Ramos (cell line): Measurements from ENCODE around the gene LIF.
"Not testable (repeated sequence)": the region's sequence is repeated elsewhere in the genome, so short reads cannot be mapped to it uniquely, and the experiment has no call there.

Experiments
- in situ Hi-C: fragments of 300-500 bp; cut with MboI; formaldehyde crosslinking; loops from one replicate; pipeline ENCODE4 v1.14.3; 2022; ENCODE audit warnings: low sequenced_read_pairs; ENCODE audit not compliant: unreplicated experiment

LIF gene

GRCh38 chr22:30230787-30231461 is 15.6 kb downstream of the LIF start:
- in situ Hi-C loops: no loop called here

- in situ Hi-C loops: no loop called here
Measured at GRCh38 chr22:30230330-30230729, 16.2 kb downstream of the LIF start.

DNA sequence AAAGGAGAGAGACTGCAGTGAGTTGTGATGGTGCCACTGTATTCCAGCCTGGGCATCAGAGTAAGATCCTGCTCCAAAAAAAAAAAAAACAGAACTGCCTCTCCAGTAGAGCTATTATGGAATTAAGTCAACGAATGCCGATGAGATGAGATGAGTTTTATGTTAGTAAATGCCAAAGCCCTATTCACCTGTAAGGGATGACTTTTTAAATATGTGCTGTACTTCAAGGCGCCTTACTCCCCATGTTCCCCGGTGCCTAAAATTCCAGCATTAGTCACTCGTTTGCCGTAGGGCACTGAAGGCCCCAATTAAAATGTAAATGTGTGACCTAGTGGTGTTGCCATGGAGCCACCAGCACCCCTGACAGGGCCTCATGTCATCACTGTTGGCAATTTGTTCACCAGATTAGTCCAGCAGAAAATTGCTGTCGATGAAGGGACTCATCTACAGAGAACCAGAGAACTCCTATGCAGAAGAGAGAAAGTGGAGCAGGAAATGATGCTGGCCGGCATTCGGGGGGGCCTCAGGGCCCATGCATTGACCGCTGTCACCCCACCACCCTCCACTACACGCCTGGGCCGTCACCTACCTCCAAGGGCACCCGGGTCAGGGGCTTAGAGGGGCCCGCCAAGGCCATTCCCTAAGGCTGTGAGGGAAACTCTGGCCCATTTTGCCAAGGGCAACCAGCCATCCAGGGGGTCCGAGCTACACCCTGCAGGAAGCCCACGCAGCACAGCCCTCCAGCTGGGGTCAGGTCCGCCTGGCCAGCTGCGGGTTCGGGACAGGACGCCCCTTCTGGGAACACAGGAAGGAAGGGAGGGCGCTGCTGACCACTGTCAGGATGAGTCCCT is 17.8 kb downstream of the LIF start:
- in situ Hi-C loops: no loop called here

- in situ Hi-C loops: no loop called here
Measured at GRCh38 chr22:30227438-30228228, 18.9 kb downstream of the LIF start.

DNA sequence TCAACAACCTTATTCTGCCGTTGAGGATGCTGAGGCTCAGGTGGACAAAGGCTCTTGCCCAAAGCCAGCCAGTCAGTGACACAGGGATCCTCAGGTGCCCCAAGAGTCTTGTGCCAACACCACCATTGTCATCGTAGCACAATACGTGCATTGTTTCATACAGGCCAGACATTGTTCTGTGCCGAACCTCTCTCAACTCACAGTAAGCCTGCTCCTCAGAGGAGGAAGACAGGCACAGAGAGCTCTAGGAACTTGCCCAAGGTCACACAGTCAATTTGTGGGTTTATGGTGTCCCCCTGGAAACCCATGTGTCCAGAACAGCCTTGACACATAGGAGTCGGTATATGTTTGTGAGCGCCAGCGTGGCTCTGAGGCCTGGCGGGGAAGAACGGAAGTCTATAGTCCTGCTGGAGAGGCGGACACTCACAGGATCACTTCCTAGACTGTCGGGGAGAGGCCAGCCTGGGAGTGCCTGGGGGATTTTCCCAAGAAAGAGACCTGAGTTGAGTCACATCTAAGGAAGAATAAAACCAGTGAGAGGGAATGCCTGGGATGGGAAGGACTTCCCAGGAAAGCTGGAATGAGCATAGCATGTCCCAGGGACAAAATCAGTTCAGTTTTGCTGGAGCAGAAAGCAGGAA is 20.2 kb downstream of the LIF start:
- in situ Hi-C loops: no loop called here

DNA sequence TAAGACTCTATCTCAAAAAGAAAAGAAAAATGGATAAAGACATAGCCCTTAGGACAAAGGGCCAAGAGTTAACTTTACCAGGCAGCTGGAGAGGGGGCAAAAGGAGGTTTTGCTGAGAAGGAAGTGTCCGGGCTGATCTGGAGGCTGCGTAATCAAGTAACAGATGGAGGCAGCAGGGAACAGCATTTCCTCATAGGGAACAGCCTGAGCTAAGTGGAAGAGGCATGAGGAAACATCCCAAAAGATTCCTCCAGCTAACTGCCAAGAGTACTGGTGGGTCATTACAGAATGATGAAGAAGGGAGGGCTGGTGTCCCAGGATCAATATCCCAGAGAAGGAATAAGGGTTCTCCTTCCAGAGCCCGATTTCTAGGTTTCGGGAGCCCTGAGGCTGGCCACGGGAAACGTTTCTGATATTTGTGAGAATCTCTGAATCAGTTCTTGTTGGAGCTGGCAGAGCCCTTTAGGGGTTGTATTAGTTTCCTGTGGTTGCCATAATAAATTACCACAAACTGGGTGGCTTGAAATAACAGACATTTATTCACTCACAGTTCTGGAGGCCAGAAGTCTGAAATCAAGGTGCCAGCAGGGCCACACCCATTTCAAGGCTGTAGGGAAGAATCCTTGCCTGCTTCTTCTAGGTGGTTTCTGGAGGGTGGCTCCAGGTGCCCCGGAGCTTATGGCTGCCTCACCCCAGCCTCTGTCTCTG is 21.2 kb downstream of the LIF start:
- in situ Hi-C loops: no loop called here

- in situ Hi-C loops: no loop called here
Measured at GRCh38 chr22:30224161-30224857, 22.2 kb downstream of the LIF start.

DNA sequence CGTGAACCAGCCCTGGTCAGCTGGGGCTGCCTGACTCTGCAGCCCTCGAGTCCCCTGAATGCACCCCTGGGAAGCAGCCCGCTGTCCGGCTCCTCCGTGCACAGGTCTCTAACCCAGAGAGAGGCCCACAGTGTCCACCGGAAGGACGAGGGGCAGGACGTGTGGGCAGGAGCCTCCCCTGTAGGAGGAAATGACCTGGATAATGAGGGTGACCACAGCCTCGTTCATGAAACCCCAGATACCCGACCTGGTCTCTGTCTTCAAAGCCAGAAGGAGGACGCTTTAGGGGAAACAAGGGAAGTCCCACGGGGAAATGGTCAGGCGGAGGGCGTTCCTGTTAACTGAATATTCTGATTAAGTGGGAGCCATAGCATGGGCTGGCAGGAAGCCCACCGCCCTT is 23.3 kb downstream of the LIF start:
- in situ Hi-C loops: no loop called here

- in situ Hi-C loops: no loop called here
Measured at GRCh38 chr22:30222321-30222720, 24.2 kb downstream of the LIF start.

- in situ Hi-C loops: no loop called here
Measured at GRCh38 chr22:30221121-30221992, 25.2 kb downstream of the LIF start.

- in situ Hi-C loops: no loop called here
Measured at GRCh38 chr22:30220338-30221012, 26.1 kb downstream of the LIF start.

- in situ Hi-C loops: no loop called here
Measured at GRCh38 chr22:30219668-30220278, 26.8 kb downstream of the LIF start.

DNA sequence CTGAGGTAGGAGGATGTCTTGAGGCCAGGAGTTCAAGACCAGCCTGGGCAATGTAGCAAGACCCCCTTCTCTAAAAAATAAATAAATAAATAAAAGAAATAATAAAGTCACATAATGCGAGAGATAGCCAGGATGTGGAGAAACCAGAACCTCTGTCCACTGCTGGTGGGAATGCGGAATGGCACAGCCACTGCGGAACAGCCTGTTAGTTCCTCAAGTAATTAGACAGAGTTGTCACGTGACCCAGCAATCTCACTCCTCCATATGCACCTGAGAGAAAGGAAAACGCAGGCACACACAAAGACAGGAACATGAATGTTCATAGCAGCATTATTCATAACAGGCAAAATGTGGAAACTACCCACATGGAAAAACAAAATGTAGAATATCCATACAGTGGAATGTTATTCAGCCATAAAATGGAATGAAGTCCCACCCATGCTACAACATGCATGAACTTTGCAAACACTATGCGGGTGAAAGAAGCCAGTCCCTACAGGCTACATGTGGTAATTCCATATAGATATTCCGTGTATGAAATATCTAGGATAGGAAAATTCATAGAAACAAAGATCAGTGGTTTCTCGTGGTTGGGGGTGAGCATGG is 27.4 kb downstream of the LIF start:
- in situ Hi-C loops: no loop called here

DNA sequence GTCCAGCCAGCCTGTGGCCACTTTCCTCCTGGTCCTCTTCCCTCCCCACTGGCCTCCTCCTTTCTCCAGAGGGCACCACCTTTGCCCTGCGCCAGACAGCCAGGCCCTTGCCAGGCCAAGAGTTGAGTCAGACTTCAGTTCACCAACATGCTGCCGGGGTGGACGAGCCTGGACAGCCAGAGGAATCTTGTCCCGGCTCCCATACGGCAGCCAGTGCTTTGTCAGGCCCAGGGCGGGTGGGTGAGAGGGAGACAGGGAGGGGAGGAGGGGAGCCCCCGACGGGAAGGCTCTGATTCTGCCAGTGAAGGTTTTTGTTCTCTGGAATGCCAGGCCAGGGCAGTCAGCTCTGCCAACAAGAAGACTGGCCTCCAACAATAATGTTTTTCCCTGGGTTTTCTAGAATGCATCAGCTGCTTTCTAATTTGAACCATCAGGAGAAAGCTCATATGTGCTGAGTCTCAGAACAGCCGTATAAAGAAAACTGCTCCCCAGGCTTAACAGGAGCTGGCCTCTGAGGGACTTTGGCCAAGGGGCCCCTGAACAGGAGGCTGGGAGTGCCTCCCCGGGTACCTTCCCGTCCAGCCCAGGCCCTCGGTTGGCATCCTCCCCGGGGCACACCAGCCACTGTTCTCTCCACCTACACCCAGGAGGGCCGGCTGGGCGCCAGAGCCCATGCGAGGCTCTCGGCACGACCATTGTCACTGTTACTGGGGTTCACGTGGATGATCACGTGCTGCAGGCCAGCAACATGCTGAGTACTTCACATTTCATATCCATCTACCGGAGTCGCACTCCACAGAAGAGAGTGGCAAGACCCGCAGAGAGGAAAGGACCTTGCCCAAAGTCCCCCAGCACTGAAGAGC is 28.6 kb downstream of the LIF start:
- in situ Hi-C loops: no loop called here

- in situ Hi-C loops: no loop called here
Measured at GRCh38 chr22:30216710-30217109, 29.8 kb downstream of the LIF start.

- in situ Hi-C loops: not testable (repeated sequence)
Measured at GRCh38 chr22:30216272-30216671, 30.3 kb downstream of the LIF start.
